GM12873 (cell line): ENCODE measurements around the gene ANKUB1.

Source experiments
- TF ChIP-seq, protein P1 (sequence below): IDR thresholded peaks from 2 replicates; pipeline ENCODE4 v1.5.1; 2012; ENCODE audit warnings: low read depth, mild to moderate bottlenecking, moderate library complexity, low read length, control low read depth; ENCODE audit not compliant: insufficient read depth; ENCODE audit errors: missing control alignments

The ANKUB1 gene

DNA sequence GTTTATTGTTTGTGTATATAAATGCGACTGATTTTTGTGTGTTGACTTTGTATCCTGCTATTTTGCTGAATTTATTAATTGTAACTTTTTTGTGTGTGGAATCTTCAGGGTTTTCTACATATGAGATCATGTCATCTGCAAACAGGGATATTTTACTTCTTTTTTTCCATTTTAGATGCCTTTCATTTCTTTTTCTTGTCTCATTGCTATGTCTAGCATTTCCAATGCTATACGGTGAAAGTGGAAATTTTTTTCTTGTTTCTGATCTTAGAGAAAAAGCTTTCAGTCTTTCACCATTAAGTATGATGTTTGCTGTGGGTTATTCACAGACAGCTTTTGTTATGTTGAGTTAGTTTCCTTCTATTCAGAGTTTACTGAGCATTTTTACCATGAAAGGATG lies 71.4 kb downstream of the ANKUB1 start:
- TF ChIP-seq, protein P1, sequence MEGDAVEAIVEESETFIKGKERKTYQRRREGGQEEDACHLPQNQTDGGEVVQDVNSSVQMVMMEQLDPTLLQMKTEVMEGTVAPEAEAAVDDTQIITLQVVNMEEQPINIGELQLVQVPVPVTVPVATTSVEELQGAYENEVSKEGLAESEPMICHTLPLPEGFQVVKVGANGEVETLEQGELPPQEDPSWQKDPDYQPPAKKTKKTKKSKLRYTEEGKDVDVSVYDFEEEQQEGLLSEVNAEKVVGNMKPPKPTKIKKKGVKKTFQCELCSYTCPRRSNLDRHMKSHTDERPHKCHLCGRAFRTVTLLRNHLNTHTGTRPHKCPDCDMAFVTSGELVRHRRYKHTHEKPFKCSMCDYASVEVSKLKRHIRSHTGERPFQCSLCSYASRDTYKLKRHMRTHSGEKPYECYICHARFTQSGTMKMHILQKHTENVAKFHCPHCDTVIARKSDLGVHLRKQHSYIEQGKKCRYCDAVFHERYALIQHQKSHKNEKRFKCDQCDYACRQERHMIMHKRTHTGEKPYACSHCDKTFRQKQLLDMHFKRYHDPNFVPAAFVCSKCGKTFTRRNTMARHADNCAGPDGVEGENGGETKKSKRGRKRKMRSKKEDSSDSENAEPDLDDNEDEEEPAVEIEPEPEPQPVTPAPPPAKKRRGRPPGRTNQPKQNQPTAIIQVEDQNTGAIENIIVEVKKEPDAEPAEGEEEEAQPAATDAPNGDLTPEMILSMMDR, result no peak

DNA sequence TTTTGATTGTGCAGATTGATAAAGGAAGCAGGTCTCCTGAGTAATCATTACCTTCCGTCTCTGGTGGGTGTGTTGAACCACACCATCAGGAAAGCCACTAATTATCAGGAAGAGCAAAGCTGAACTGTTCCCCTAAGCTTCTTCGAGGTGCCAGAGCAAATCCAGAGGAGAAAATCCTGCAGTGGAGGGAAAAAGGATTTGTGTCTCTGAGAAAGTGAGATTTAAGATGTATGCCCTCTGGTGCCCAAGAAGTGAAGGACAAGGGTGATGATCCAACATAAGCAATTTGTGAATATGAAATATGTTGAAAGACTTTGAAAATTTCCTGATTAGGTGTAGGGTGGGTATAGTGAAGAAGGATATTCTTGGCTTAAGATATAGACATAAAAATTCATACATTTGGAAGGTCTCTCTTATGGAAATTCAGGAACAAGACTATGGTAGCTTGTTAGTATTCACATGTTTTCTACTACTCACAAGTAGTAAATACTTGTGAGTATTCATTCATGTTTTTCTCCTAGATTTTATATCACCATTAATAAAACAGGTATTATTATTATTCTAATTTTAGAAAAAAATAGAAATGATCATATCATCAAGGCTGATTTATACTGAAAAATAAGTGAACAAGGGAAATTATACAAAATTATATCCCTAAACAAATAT lies 74.8 kb downstream of the ANKUB1 start:
- TF ChIP-seq, protein P1, result peak; percentile 63

GRCh38 chr3:149716984-149717383 lies 75.4 kb downstream of the ANKUB1 start:
- TF ChIP-seq, protein P1, result no peak

- TF ChIP-seq, protein P1, result no peak
Observed at GRCh38 chr3:149715247-149715646, 77.1 kb downstream of the ANKUB1 start.

- TF ChIP-seq, protein P1, result no peak
Observed at GRCh38 chr3:149713730-149714654, 78.4 kb downstream of the ANKUB1 start.
